GM21515 (cell line): ENCODE results near the gene CERS1.
A peak's percentile ranks its signal among the peaks of the same experiment; 100 is the strongest.
"Not testable (repeated sequence)": the region's sequence is repeated elsewhere in the genome, so short reads cannot be mapped to it uniquely, and the experiment has no call there.

Source experiments
- ATAC-seq: cut with Tn5 transposase; IDR thresholded peaks from one replicate; pipeline ENCODE4 v1.9.1; 2021; ENCODE audit not compliant: unreplicated experiment

Gene CERS1

DNA sequence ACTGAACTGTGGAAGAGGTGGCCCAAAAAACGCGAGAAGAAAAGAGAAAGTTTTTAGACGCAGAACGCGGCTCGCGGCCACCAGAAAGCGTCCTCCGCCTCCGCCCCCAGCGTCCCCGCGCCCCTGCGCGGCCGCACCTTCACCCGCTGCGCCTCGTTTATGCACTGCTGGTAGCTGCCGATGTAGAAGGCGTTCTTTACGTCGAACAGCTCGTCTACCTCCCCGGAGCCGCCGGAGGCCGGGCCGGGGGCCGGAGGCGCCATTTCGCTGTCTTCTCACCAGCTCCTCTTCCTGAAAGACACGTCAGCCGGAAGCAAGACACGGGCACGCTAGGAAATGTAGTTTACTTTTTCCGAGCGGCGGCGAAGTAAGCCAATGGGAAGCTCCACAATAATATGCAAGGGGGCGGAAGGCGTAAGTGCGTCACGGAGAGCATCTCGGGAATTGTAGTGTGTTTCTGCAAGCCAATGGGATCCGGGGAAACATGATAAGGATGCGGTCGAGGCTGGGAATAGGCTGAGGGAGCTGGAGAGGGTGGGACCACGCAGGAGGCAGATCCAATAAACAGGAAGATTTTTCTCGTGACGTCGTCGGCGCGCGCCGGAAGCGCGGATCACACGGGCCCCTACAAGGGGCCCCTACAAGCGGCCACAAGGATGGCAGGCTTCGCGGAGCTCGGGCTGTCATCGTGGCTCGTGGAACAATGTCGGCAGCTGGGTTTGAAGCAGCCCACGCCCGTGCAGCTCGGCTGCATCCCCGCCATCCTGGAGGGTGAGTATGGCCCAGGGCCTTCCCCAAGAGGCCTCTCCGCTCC is 23.3 kb upstream of the CERS1 start, which contains the start of the genes COPE and DDX49:
Gene COPE (minus strand): TSS at position 302 of the 814 bp plus-strand sequence. CDS start 39 bp downstream, at position 263.
Gene DDX49 (plus strand): TSS at position 630 of the 814 bp plus-strand sequence. CDS start 27 bp downstream, at position 657.
- peak; percentile 86 for ATAC-seq

DNA sequence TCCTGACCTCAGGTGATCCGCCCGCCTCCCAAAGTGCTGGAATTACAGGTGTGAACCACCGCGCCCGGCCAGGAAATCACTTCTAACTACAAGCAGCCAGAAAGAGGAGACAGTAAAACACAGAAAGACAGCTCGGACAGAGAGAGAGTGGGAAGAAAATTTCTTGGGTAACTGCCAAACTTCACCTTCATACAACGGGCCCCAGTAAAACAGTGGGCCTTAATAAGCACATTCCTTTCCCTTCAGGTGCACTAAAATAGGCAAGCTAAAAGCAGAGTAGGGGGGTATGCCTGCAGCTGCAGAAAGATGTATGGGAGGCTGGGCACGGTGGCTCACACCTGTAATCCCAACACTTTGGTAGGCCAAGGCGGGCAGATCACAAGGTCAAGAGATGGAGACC is 21.6 kb upstream of the CERS1 start:
- not testable (repeated sequence) for ATAC-seq

DNA sequence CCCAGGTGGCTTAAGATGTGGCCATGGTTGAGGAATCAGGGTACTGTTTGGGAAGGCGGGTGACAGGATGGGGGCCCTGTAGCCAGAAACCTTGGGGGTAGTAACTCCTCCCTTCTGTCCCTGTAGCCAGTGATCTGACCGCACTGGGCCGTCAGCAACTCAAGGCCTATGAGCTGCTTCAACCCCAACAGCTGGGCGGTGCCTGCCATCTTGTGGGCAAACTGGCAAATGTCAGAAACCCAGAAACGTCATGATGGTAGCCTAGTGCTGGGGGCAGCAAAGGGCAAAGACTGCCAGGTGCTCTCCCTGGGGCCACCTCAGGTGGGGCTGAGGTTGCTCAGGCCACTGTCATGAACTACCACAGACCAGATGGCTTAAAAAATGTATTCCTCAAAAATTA is 19.7 kb upstream of the CERS1 start:
- no peak for ATAC-seq

DNA sequence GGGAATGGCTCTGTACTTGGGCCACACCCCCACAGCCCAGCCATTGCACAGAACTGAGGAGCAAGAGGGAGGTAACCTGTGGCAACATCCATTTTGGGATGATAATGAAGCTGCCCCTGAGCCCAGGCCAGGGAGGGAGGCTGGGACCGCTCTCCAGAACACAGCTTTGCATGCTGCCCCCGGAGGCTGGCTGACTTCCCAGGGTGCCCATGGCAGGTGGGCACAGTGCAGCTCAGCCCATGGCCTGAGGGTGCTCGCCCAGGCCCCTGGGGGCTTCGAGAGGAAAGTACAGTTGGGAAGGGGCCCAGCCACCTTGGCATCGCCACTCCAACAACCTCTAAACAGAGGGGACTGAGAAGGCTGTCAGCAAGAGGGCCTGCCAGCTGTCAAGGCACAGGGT is 17.5 kb upstream of the CERS1 start:
- ATAC-seq: no peak

DNA sequence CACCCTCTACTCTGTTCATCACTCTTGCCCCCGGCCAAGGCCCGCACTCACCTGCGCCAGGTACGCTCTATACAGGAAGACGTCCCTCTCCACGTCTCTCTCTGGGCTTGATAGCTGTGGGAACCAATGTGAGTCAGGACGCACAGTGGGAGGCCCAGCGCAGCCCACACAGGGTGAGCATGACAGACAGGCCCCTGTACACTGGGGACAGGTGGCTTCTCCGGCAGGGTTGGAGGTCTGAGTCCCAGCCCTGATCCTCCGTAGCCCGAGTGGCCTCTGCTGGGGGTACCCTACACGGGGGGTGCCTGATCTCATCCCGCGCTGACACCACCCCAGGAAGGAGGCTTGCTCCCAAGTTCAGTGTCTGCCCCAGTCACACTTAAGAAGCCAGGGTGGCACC is 17.0 kb upstream of the CERS1 start:
- ATAC-seq: no peak

DNA sequence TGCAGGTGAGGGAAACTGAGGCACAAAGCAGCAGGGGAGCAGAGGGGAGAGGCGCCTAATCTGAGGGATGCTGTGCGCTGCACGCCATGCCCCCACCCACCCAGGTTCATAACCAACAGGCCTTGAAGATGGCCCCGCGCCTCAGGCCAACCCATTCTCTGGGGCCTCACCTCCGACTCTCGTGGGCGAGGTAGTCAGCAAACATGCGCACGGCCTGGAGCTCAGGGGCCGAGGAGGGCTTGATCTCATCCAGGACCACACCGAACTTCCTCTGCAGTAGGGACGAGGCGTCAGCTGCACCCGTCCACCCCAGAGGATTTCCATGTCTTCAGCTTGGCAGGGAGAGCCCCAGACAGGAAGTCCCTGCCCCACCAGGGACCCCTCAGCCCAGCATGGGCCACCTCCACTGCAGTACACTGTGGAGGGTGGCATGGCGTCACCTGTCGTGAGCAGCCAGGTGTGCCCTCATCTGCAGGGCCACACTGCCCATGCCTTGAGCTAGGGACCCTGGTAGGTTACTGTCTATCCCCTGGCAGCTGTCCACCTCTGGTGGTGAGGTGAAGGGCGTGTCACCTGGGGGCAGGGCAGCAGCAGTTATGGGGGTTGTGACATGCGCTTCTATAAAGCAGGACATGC is 15.0 kb upstream of the CERS1 start:
- ATAC-seq: no peak

DNA sequence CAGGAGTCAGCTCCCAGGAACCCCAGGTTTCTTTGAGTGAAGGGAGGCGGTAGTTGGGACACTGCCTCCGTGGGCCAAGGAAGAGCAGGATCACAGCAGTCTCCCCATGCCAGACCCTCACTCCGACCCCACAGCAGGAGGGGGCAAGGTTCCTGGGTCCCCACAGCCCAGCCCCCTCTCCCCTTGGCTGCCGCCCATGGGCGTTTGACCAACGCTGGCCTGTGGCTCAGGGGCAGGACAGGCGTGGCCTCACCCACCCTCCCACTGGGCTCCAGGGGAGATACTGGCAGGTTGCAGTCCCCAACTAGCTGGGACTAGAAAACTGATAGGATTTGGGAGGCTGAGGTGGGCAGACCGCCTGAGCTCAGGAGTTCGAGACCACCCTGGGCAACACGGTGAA is 14.1 kb upstream of the CERS1 start:
- ATAC-seq: no peak

DNA sequence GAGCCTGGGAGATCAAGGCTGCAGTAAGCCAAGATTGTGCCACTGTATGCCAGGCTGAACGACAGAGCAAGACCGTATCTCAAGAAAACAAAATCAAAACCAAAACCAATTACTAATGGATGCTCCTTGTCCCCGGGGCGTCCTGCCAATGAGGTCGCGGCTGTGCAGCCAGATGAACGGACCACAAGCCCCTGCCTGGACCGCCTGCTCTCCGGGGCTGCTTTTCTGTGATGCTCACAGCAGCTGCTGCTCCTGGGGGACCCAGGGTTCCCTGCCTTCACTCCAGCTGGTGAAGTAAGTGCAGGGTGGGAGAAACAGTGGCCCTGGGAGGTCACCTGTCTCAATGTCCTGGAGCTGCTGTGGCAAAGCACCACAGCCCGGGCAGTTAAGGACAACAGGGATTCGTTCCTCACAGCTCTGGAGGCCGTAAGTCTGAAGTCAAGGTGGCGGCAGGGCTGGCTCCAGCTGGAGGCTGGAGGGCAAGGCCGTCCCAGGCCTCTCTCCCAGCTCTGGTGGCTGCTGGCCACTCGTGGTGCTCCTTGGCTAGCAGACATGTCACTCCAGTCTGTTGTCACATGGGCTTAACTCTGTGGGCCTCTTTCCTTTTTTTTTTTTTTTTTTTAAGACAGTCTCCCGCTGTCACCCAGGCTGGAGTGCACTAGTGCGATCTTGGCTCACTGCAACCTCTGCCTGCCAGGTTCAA is 13.1 kb upstream of the CERS1 start:
- ATAC-seq: no peak

DNA sequence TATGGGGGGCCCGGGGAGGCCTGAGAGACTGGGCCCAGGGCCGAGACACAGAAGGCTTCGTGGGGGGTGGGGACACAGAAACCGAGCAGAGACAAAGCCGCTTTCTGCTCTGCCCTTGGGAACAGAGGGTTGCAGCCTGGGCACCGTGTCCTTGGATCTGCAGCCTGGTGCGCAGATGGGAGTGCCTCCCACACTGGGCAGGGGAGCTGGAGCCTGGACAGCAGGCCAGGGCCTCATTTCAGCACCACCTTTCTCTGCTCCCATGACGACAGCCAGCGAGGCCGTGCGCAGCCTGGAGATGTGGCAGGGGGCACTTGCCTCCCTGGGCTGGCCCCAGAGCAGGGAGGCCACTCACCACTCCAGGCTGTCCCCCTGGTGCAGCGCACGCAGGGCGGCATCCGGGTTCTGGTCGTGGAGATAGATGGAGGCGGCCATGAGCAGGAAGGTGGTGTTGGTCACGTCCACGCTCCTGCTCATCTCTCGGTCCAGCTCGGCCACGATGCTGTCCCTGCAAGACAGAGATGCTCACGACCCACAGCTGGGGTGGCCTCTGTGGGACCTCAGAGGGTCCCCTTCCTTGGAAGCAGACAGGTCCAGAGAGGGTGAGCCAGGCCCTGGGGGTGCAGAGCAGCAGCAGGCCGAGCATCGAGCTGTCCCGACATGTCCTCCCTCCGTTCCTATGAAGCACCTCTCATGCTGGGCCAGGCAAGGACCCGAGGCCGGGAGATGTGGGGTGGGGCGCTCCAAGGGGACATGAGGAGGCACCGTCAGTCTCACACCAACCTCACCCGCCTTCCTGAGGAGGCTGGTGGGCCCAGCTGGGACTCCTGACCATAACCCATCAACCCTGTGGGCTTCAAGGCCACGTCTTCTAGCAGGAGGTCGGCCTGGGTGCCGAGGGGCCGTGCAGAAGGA is 10.9 kb upstream of the CERS1 start:
- no peak for ATAC-seq

DNA sequence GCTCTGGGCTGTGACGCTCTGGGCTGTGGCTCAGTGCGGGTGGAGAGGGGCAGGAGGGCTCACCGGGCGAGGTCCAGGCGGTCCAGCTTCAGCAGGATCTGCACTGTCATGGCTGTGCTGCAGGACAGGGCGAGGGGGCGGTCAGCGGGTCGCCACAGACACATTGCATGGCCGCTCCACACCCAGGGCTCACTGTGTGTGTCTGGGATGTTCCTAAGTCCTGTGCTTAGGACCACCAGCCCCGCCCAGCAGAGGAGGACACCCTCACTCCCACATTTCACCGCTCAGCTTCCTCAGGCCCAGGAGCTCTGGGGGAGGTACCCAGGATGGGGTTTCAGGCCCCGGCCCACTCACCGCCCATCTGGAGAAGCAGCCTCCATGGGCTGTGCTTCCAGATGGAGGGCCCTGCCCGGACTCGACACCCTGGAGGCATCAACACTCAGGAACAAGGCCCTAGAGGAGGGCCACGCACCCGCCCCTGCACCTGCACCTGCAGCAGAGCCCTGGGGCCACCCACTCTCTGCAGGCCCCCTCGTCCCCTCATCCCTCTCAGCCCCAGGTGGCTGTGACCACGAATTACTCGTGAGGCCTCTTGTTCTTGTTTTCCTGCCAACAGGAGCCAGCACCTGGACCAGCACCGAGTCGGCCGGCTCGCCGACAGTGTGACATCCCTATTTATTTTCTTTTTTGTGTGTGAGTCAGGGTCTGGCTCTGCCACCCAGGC is 9.7 kb upstream of the CERS1 start:
- ATAC-seq: no peak

DNA sequence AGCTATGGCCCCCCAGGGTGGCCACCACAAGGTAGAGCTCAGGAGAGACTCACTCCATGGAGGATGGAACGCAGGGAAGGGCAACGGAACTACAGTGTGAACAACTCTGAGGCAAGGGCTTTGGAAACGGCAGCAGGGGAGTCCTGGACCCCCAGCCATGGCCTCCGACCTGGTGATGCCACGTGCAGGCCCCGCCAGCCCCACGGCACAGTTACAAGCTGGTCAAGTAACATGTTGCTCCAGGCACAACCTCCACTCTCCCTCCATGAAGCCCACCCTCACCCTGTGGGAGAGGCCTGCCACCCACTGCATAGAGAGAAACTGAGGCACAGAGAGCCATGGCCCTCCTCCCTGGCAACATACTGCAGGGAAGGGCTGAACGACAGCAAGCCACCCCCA is 9.1 kb upstream of the CERS1 start:
- ATAC-seq: no peak

DNA sequence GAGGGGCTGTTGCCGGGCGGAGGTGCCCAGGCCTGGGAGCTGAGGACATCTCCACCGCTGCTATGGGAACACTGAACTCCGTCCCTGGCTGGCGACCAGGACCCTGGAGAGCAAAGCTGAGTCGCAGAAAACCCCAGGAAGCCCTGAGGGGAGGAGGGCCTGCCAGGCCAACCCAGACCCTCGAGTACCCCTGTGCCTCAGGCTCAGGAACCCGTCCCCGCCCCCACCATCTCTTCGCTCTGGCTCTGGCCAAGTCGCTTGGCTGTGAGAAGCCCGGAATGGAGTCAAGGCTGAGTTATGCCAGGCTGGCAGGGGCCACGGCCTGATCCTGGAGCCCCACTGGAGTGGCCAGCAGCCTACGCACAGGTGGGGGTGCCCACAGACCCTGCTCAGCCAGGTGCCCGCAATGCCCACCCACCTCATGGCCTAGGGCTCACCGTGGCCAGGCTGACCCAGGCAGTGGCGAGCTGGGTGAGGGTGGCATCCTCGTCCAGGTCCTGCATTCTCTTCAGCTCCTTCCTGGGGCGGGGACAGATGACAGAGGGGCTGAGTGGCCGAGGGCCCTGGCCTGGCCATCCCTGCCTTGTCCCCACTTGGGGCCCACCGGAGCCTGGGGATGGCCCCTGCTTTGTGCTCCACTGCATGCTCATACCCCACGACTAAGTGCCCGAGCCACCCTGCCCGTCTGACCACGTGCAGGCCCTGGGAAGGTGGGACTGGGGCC is 8.5 kb upstream of the CERS1 start:
- ATAC-seq: no peak

DNA sequence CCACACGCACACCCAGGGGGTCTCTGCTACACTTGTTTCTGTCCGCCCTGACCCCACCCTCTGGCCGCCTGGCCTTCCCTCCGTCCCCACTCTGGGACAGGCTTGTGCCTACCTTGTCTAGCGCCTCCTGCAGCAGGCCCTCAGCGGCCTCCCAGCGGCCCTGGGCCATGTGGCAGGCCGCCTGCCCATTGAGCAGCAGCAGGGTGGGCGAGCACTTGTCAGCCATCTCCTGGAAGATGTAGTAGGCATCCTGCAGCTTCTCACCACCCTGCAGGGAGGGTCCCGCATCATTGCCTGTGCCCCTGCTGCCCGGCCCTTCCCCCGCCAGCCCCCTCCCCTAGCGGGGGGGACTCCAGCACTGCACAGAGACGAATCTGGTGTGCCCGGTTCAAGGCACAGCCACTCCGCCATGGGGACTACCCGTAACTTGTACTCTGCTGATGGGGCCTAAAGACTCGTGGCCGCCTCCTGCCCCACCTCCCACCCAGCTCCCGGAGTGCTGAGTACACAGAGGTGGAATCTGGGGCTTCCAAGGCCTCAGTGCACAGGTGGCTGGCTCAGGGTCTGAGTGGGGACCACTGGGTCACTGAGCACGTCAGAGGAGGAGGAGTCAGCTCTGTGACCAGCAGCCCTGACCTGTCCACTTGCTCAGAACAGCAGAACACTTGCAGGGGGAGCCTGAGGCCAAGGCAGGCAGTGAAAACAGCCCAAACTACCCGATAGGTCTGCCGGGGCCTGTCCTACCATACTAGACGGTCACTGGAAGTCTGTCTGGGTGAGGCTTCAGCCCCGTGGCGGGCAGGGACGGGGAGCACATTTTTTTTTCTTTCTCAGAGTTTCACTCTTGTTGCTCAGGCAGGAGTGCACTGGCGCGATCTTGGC is 7.4 kb upstream of the CERS1 start:
- no peak for ATAC-seq

DNA sequence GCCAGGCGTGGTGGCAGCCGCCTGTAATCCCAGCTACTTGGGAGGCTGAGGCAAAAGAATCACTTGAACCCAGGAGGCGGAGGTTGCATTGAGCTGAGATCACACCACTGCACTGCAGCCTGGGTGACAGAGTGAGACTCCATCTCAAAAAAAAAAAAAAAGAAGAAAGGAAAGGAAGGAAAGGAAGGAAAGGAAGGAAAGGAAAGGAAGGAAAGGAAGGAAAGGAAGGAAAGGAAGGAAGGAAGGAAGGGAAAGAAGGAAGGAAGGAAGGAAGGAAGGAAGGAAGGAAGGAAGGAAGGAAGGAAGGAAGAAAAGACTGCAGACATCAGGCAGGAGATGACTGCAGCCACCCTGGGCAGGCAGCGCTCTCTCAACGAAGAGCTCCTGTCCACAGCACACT is 6.6 kb upstream of the CERS1 start:
- ATAC-seq: not testable (repeated sequence)

DNA sequence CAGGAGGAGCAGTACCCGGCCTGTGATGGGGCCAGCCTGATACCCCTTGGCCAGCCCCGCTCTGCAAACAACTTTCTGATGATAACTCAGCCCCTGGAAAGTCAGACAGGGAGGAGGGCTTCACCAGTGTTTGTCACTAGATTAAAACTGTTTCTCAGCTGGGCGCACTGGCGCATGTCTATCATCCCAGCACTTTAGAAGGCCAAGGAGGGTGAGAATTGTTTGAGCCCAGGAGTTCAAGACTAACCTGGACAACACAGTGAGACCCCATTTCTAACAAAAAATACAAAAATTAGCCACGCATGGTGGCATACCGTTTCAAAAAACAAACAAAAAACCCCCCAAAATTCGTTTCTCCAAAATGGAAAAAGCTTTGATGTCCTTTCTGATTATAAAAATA is 5.5 kb upstream of the CERS1 start:
- no peak for ATAC-seq

DNA sequence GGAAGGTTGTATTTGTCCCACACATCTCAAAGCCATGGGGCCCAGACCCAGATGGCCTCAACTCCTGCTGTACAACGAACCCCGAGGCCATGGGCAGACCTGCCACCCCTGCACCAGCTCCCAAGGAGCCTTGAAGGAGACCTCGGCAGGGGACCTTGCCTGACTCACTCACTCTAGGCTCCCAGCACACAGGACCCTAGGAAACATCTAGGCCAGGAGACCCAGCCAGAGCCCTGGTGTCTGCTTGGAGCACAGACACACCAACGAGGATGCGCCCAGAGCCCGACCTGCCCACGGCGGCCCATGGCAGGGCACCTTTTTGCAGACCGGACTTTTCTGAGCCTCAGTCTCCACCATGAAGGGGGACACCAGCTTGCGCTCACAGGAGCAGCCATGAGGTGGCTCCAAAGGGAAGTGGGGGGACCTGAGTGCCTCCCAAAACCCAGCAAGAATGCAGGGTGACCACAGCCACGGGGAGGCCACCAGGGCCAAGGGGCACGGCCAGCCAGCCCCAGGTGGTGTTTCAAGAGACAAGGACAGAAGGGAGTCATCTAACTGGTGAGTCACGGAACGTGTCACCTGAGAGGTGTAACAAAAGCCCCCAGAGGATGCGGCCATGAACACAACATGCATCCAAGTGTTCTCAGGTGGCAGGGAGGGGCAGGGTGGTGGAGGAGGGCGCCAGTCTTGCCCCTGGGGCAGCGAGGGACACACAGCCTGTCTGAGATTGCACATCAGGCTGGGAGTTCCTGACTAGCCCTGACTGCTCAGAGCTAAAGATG is 4.9 kb upstream of the CERS1 start:
- ATAC-seq: no peak

DNA sequence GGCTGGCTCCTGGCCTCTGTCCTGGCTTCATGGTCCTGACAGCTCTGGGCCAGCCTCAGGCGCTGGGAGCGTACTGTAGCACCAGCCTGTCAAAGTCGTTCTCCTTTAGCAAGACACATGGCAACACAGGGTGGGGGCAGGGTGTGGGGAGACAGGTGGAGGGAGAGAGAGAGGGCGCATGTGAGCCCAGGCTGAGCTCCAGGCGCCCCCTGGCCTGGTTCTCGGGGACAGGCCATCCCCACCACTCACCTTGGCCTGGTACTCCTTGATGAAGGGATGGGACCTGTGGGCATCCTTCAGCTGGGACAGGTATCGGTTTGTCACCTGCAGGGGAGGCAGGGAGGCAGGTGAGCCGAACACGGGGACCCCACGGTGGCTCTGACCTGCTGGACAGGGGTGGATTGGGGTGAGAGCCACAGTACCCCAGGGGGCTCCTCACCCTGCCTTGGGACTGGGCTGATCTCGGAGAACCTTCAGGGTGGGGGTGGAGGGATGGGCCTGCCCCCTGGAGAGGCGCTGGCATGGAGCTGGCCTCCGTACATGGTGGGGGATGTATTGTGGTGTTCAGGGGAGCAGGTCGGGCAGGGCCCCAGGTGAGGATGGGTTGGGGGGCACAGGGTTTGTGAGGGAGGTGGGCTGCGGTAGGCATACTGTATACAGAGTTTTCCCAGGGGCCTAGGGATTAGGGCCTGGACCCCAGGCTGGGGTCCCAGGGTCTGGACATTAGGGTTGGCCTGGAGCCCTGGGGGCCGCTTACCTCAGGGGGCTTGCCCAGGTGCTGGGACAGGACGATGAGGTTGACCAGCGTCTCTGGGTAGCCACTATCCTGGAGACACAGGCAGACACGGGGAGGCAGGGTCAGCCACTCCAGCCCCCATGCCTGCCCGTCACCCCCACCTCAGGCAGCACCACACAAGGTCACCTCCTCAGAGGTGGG is 3.9 kb upstream of the CERS1 start:
- ATAC-seq: no peak
